Measurements from ENCODE around the gene CTSH.
A peak's percentile ranks its signal among the peaks of the same experiment; 100 is the strongest.

Gene CTSH

GRCh38 chr15:78944669-78945407 is at the start of gene CTSH:
TSS of gene CTSH (minus strand) at chr15:78945046. CDS start at chr15:78944981, 65 bp downstream.
- DNase-seq: peak; percentile 79

- DNase-seq: no peak
These were observed 49.2 kb upstream of the CTSH start for GRCh38 chr15:78993931-78994530.

- no peak for DNase-seq
These were observed 48.5 kb upstream of the CTSH start for GRCh38 chr15:78993257-78993930.

GRCh38 chr15:78992416-78993256 is 47.8 kb upstream of the CTSH start:
- no peak for DNase-seq

- no peak for DNase-seq
These were observed 47.0 kb upstream of the CTSH start for GRCh38 chr15:78991879-78992278.

GRCh38 chr15:78991476-78991875 is 46.6 kb upstream of the CTSH start:
- DNase-seq: no peak

- no peak for DNase-seq
These were observed 45.4 kb upstream of the CTSH start for GRCh38 chr15:78990278-78990677.

GRCh38 chr15:78989701-78990240 is 44.9 kb upstream of the CTSH start:
- no peak for DNase-seq

- DNase-seq: no peak
These were observed 43.6 kb upstream of the CTSH start for GRCh38 chr15:78988361-78988911.

GRCh38 chr15:78987556-78988360 is 42.9 kb upstream of the CTSH start:
- no peak for DNase-seq

- no peak for DNase-seq
These were observed 41.1 kb upstream of the CTSH start for GRCh38 chr15:78985859-78986475.

- DNase-seq: no peak
These were observed 39.2 kb upstream of the CTSH start for GRCh38 chr15:78984041-78984440.

- no peak for DNase-seq
These were observed 38.5 kb upstream of the CTSH start for GRCh38 chr15:78983146-78983918.

- DNase-seq: no peak
These were observed 37.9 kb upstream of the CTSH start for GRCh38 chr15:78982736-78983135.

- DNase-seq: no peak
These were observed 36.9 kb upstream of the CTSH start for GRCh38 chr15:78981532-78982313.

GRCh38 chr15:78979456-78980320 is 34.8 kb upstream of the CTSH start:
- peak; percentile 69 for DNase-seq

GRCh38 chr15:78978601-78979179 is 33.8 kb upstream of the CTSH start:
- no peak for DNase-seq
